HepG2 (cell line): ENCODE measurements around the gene FCER1G. TPM values are rescaled to one million over a fixed set of nuclear protein-coding genes. Genes with fewer than 3 reads are reported as not detected.
A peak's percentile ranks its signal among the peaks of the same experiment; 100 is the strongest.

ENCODE experiments used
- ATF5 ChIP-seq: sonication (generic); formaldehyde crosslinking; IDR thresholded peaks from 2 replicates; pipeline ENCODE4 v1.4.0; 2020; ENCODE audit warnings: mild to moderate bottlenecking, low read depth, missing genetic modification reagents
- ATF6 ChIP-seq: sonication (generic); formaldehyde crosslinking; conservative IDR thresholded peaks from 2 replicates; pipeline ENCODE4 v1.4.0; 2020; ENCODE audit warnings: missing genetic modification reagents
- CC2D1A ChIP-seq: sonication (generic); formaldehyde crosslinking; IDR thresholded peaks from 2 replicates; pipeline ENCODE4 v1.8.1; 2023; ENCODE audit warnings: mild to moderate bottlenecking, missing genetic modification reagents
- DNMT1 ChIP-seq: sonication (generic); formaldehyde crosslinking; IDR thresholded peaks from 2 replicates; pipeline ENCODE4 v1.5.1; 2020; ENCODE audit warnings: mild to moderate bottlenecking, missing genetic modification reagents
- DPF2 ChIP-seq: sonication (generic); formaldehyde crosslinking; IDR thresholded peaks from 2 replicates; pipeline ENCODE4 v1.4.0; 2020; ENCODE audit warnings: mild to moderate bottlenecking, low read depth, missing genetic modification reagents, borderline replicate concordance
- FUBP1 ChIP-seq: sonication (generic); formaldehyde crosslinking; IDR thresholded peaks from 2 replicates; pipeline ENCODE4 v1.5.1; 2020; ENCODE audit warnings: missing genetic modification reagents, mild to moderate bottlenecking, borderline replicate concordance
- GATA4 ChIP-seq: sonication (generic); IDR thresholded peaks from 2 replicates; pipeline ENCODE4 v1.6.1; 2016; ENCODE audit warnings: antibody characterized with exemption, low read depth, borderline replicate concordance
- HMGA1 ChIP-seq: sonication (generic); formaldehyde crosslinking; conservative IDR thresholded peaks from 2 replicates; pipeline ENCODE4 v1.4.0; 2020; ENCODE audit warnings: missing genetic modification reagents
- HNF4A ChIP-seq: sonication (generic); formaldehyde crosslinking; IDR thresholded peaks from 2 replicates; pipeline ENCODE4 v1.4.0; 2020; ENCODE audit warnings: missing genetic modification reagents
- MZF1 ChIP-seq: sonication (generic); formaldehyde crosslinking; IDR thresholded peaks from 2 replicates; pipeline ENCODE4 v1.8.1; 2023; ENCODE audit warnings: mild to moderate bottlenecking, missing genetic modification reagents, borderline replicate concordance
- NCOR1 ChIP-seq: fragments of 200-600 bp; sonication (generic); IDR thresholded peaks from 2 replicates; pipeline ENCODE4 v1.7.0; 2017; ENCODE audit warnings: antibody characterized with exemption, low read length, borderline replicate concordance
- NFRKB ChIP-seq: fragments of 450-650 bp; IDR thresholded peaks from 2 replicates; pipeline ENCODE4 v1.6.1; 2017
- NR0B2 ChIP-seq: sonication (generic); formaldehyde crosslinking; IDR thresholded peaks from 2 replicates; pipeline ENCODE4 v1.4.0; 2020; ENCODE audit warnings: mild to moderate bottlenecking, missing genetic modification reagents
- RCOR2 ChIP-seq: IDR thresholded peaks from 2 replicates; pipeline ENCODE4 v1.6.1; 2016; ENCODE audit warnings: missing biosample characterization, missing genetic modification reagents
- RXRA ChIP-seq: sonication (generic); formaldehyde crosslinking; IDR thresholded peaks from 2 replicates; pipeline ENCODE4 v1.5.1; 2020; ENCODE audit warnings: missing genetic modification reagents
- TBL1XR1 ChIP-seq: fragments of 150-350 bp; IDR thresholded peaks from 2 replicates; pipeline ENCODE4 v1.6.1; 2014; ENCODE audit warnings: borderline replicate concordance, low read length; ENCODE audit not compliant: partially characterized antibody
- TBX3 ChIP-seq: fragments of 450-650 bp; IDR thresholded peaks from 2 replicates; pipeline ENCODE4 v1.6.1; 2017; ENCODE audit warnings: antibody characterized with exemption, mild to moderate bottlenecking, inconsistent platforms, borderline replicate concordance
- YY1 ChIP-seq: IDR thresholded peaks from 2 replicates; pipeline ENCODE4 v1.6.1; 2011; ENCODE audit warnings: low read length, low read depth, moderate library complexity, mild to moderate bottlenecking; ENCODE audit not compliant: insufficient read depth, insufficient replicate concordance
- ZBTB2 ChIP-seq: sonication (generic); formaldehyde crosslinking; IDR thresholded peaks from 2 replicates; pipeline ENCODE4 v1.8.0; 2022; ENCODE audit warnings: low read depth, missing genetic modification reagents
- ZFP36L2 ChIP-seq: sonication (generic); formaldehyde crosslinking; IDR thresholded peaks from 2 replicates; pipeline ENCODE4 v1.4.0; 2020; ENCODE audit warnings: missing genetic modification reagents
- ZIK1 ChIP-seq: sonication (generic); formaldehyde crosslinking; IDR thresholded peaks from 2 replicates; pipeline ENCODE4 v1.5.0; 2020; ENCODE audit warnings: mild to moderate bottlenecking, low read depth, missing genetic modification reagents, borderline replicate concordance
- ZNF292 ChIP-seq: sonication (generic); formaldehyde crosslinking; IDR thresholded peaks from 2 replicates; pipeline ENCODE4 v1.8.1; 2022; ENCODE audit warnings: mild to moderate bottlenecking, low read depth, missing genetic modification reagents, borderline replicate concordance
- ZNF30 ChIP-seq: sonication (generic); formaldehyde crosslinking; IDR thresholded peaks from 2 replicates; pipeline ENCODE4 v1.5.0; 2020; ENCODE audit warnings: mild to moderate bottlenecking, missing genetic modification reagents
- ZNF652 ChIP-seq: IDR thresholded peaks from 2 replicates; pipeline ENCODE4 v1.6.1; 2016; ENCODE audit warnings: low read depth, borderline replicate concordance
- ZNF720 ChIP-seq: sonication (generic); formaldehyde crosslinking; IDR thresholded peaks from 2 replicates; pipeline ENCODE4 v1.4.0; 2020; ENCODE audit warnings: missing genetic modification reagents
- ZNF747 ChIP-seq: sonication (generic); formaldehyde crosslinking; IDR thresholded peaks from 2 replicates; pipeline ENCODE4 v1.8.1; 2023; ENCODE audit warnings: missing genetic modification reagents, mild to moderate bottlenecking, borderline replicate concordance
- polyA plus RNA-seq, 8 experiments: library from polyadenylated mRNA; depleted of rRNA in 3 of 8; stranded (reverse) in 7 of 8; unstranded in 1 of 8; fragments of >200 nt; fragmentation: Illumina TruSeq in 4 of 8; extraction: Trizol in 4 of 8; gene quantifications; 2 replicates each; pipeline versions ENCODE4 v1.2.1 to v1.2.3, GENCODE V29; 2011 to 2016; ENCODE audit warnings: low read depth in 4 of 8, missing spikeins in 1 of 8, mixed read lengths in 1 of 8; ENCODE audit not compliant: insufficient read depth in 1 of 8
- total RNA-seq, 5 experiments: library from RNA; depleted of rRNA; stranded (reverse); fragments of >200 nt; fragmentation: Illumina TruSeq; extraction: Trizol; gene quantifications; 2 replicates each; pipeline ENCODE4 v1.2.3, GENCODE V29; 2016; ENCODE audit warnings: low read depth in 1 of 5

The FCER1G gene
- total and polyA plus RNA-seq, 2 of the 13 experiments (the other 11 are each of a cell fraction or from before 2014, with no cell fraction given), result 1.3 to 6.4 TPM

GRCh38 chr1:161238039-161238473 lies 23.0 kb downstream of the FCER1G start, which contains the start of gene NR1I3 (continued):
- no peak for TF ChIP-seq NR0B2 (CRISPR knock-in tag)
- TF ChIP-seq RCOR2 (CRISPR knock-in tag), result no peak
- TF ChIP-seq ZFP36L2 (CRISPR knock-in tag), result no peak
- TF ChIP-seq ZNF30 (CRISPR knock-in tag), result no peak
- TF ChIP-seq ZNF720, result no peak
- TF ChIP-seq YY1, result no peak
- no peak for TF ChIP-seq ZNF652
- no peak for TF ChIP-seq ATF6 (CRISPR knock-in tag)
- peak; percentile 70 for TF ChIP-seq TBL1XR1
- no peak for TF ChIP-seq NFRKB
- TF ChIP-seq RXRA (CRISPR knock-in tag), result peak; percentile 94
- no peak for TF ChIP-seq ATF5
- TF ChIP-seq MZF1 (CRISPR knock-in tag), result no peak
- no peak for TF ChIP-seq GATA4
- TF ChIP-seq ZNF747 (CRISPR knock-in tag), result 0 out of 2 replicates have a peak, but pooled peaks have one; percentile 59
- peak; percentile 97; the same call in 1 of the 2 replicates for TF ChIP-seq NCOR1
- TF ChIP-seq ZNF292 (CRISPR knock-in tag), result peak; percentile 90; the same call in 1 of the 2 replicates
- TF ChIP-seq TBX3, result peak; percentile 46; the same call in 1 of the 2 replicates
- no peak for TF ChIP-seq FUBP1 (CRISPR knock-in tag)
- TF ChIP-seq DPF2, result peak; percentile 63; the same call in 1 of the 2 replicates
- TF ChIP-seq HMGA1 (CRISPR knock-in tag), result no peak
- no peak for TF ChIP-seq ZBTB2 (CRISPR knock-in tag)
- TF ChIP-seq CC2D1A (CRISPR knock-in tag), result no peak
- TF ChIP-seq ZIK1 (CRISPR knock-in tag), result no peak
- no peak for TF ChIP-seq DNMT1 (CRISPR knock-in tag)
- TF ChIP-seq HNF4A (CRISPR knock-in tag), result peak; percentile 97
